SH-SY5Y (cell line): ENCODE data around the gene HSPB6.

Source experiments
- GATA2 ChIP-seq: IDR thresholded peaks from 2 replicates; pipeline ENCODE4 v1.6.1; 2011; ENCODE audit warnings: mild to moderate bottlenecking, low read depth, low read length
- GATA3 ChIP-seq: IDR thresholded peaks from 2 replicates; pipeline ENCODE4 v1.6.1; 2011; ENCODE audit warnings: low read depth, mild to moderate bottlenecking, low read length, moderate library complexity

DNA sequence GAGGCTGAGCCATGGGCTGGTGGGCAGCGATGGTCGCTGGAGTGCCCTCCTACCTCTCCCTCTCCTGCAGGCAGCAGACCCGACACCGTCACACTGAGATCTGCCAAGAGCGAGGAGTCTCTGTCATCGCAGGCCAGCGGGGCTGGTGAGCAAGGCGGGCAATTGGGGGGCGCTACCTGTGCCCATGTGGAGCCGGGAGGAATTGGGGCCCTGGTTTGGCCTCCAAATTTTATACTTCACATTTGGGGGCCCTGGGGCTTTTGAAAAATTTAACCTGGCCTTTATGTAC, 28.5 kb upstream of the HSPB6 start:
- TF ChIP-seq GATA3 (no peak), GATA2 (no peak)
